Measurements from ENCODE around the gene CFAP57. TPM values are rescaled to one million over a fixed set of nuclear protein-coding genes. Genes with fewer than 3 reads are reported as not detected.

The CFAP57 gene
- total and polyA plus RNA-seq, 2 of the 8 experiments (the other 6 are each of a cell fraction or from before 2014, with no cell fraction given), result 0.20 to 0.80 TPM

GRCh38 chr1:43286115-43286514 lies 114.0 kb downstream of the CFAP57 start (continued):
- TF ChIP-seq RFX5 (IDR thresholded peaks at IDR 0.05; ENCODE audit: borderline replicate concordance, low read depth, low read length) (no peak), BCL11A (IDR thresholded peaks at IDR 0.05; ENCODE audit: low read depth in 2 of 2, low read length in 2 of 2) (no peak), NANOG (IDR thresholded peaks at IDR 0.05; ENCODE audit: insufficient read depth, low read depth, low read length, poor library complexity, severe bottlenecking) (no peak)

All from H1 (cell line).